HepG2 (cell line): Measurements from ENCODE around the gene STX4. TPM values are rescaled to one million over a fixed set of nuclear protein-coding genes. Genes with fewer than 3 reads are reported as not detected.

Source experiments
- IRX3 ChIP-seq: sonication (generic); formaldehyde crosslinking; IDR thresholded peaks from 2 replicates; pipeline ENCODE4 v1.8.1; 2023; ENCODE audit warnings: mild to moderate bottlenecking, low read depth, missing genetic modification reagents, borderline replicate concordance
- NFIC ChIP-seq: IDR thresholded peaks from 2 replicates; pipeline ENCODE4 v1.6.1; 2012; ENCODE audit warnings: mild to moderate bottlenecking, low read length, inconsistent platforms
- RBM22 ChIP-seq: fragments of 200-400 bp; formaldehyde crosslinking; optimal IDR thresholded peaks from 2 replicates; pipeline ENCODE3; 2017; ENCODE audit warnings: mild to moderate bottlenecking, low read length, moderate library complexity
- SALL2 ChIP-seq: sonication (generic); formaldehyde crosslinking; IDR thresholded peaks from 2 replicates; pipeline ENCODE4 v1.8.1; 2023; ENCODE audit warnings: mild to moderate bottlenecking, missing genetic modification reagents, inconsistent platforms
- SRF ChIP-seq: IDR thresholded peaks from 2 replicates; pipeline ENCODE4 v1.6.1; 2011; ENCODE audit warnings: mild to moderate bottlenecking, low read depth, low read length, moderate library complexity
- ZKSCAN8 ChIP-seq: IDR thresholded peaks from 2 replicates; pipeline ENCODE4 v1.6.1; 2016; ENCODE audit warnings: borderline replicate concordance, missing genetic modification reagents, missing compliant biosample characterization
- ZNF207 ChIP-seq: fragments of 450-650 bp; IDR thresholded peaks from 2 replicates; pipeline ENCODE4 v1.6.1; 2016; ENCODE audit warnings: antibody characterized with exemption, borderline replicate concordance
- ZNF253 ChIP-seq: sonication (generic); formaldehyde crosslinking; IDR thresholded peaks from 2 replicates; pipeline ENCODE4 v1.8.0; 2022; ENCODE audit warnings: mild to moderate bottlenecking, missing genetic modification reagents, borderline replicate concordance
- ZNF3 ChIP-seq: IDR thresholded peaks from 2 replicates; pipeline ENCODE4 v1.7.0; 2017; ENCODE audit warnings: inconsistent platforms
- ZNF451 ChIP-seq: sonication (generic); formaldehyde crosslinking; IDR thresholded peaks from 2 replicates; pipeline ENCODE4 v1.5.0; 2020; ENCODE audit warnings: mild to moderate bottlenecking, missing genetic modification reagents
- polyA plus RNA-seq, 8 experiments: library from polyadenylated mRNA; depleted of rRNA in 3 of 8; stranded (reverse) in 7 of 8; unstranded in 1 of 8; fragments of >200 nt; fragmentation: Illumina TruSeq in 4 of 8; extraction: Trizol in 4 of 8; gene quantifications; 2 replicates each; pipeline versions ENCODE4 v1.2.1 to v1.2.3, GENCODE V29; 2011 to 2016; ENCODE audit warnings: low read depth in 4 of 8, missing spikeins in 1 of 8, mixed read lengths in 1 of 8; ENCODE audit not compliant: insufficient read depth in 1 of 8
- total RNA-seq, 5 experiments: library from RNA; depleted of rRNA; stranded (reverse); fragments of >200 nt; fragmentation: Illumina TruSeq; extraction: Trizol; gene quantifications; 2 replicates each; pipeline ENCODE4 v1.2.3, GENCODE V29; 2016; ENCODE audit warnings: low read depth in 1 of 5
- TF ChIP-seq, protein P1 (sequence below), 2 experiments: IDR thresholded peaks; 2 replicates each; pipeline ENCODE4 v1.6.1; 2011 to 2012; ENCODE audit warnings: low read length in 2 of 2, borderline replicate concordance in 1 of 2, low read depth in 1 of 2, mild to moderate bottlenecking in 1 of 2, moderate library complexity in 1 of 2
- TF ChIP-seq, protein P2 (sequence below): IDR thresholded peaks from 2 replicates; pipeline ENCODE4 v1.6.1; 2016; ENCODE audit warnings: missing compliant biosample characterization, missing genetic modification reagents, borderline replicate concordance
- TF ChIP-seq, protein P3 (sequence below): sonication (generic); formaldehyde crosslinking; IDR thresholded peaks from 2 replicates; pipeline ENCODE4 v1.4.0; 2020; ENCODE audit warnings: missing genetic modification reagents
- TF ChIP-seq, protein P4 (sequence below): sonication (generic); formaldehyde crosslinking; IDR thresholded peaks from 2 replicates; pipeline ENCODE4 v1.4.0; 2020; ENCODE audit warnings: missing genetic modification reagents
- TF ChIP-seq, protein P5 (sequence below): sonication (generic); formaldehyde crosslinking; IDR thresholded peaks from 2 replicates; pipeline ENCODE4 v1.9.0; 2021; ENCODE audit warnings: missing genetic modification reagents, mild to moderate bottlenecking, borderline replicate concordance
- TF ChIP-seq, protein P6 (sequence below): sonication (generic); formaldehyde crosslinking; IDR thresholded peaks from 2 replicates; pipeline ENCODE4 v1.5.0; 2020; ENCODE audit warnings: missing genetic modification reagents, mild to moderate bottlenecking, borderline replicate concordance
- TF ChIP-seq, protein P7 (sequence below): sonication (generic); formaldehyde crosslinking; IDR thresholded peaks from 2 replicates; pipeline ENCODE4 v1.5.0; 2020; ENCODE audit warnings: missing genetic modification reagents
- TF ChIP-seq, protein P8 (sequence below): IDR thresholded peaks from 2 replicates; pipeline ENCODE4 v1.6.1; 2016; ENCODE audit warnings: missing genetic modification reagents, missing compliant biosample characterization

Gene STX4
- total and polyA plus RNA-seq, 2 of the 13 experiments (the other 11 are each of a cell fraction or from before 2014, with no cell fraction given) = 29.2 to 34.6 TPM

DNA sequence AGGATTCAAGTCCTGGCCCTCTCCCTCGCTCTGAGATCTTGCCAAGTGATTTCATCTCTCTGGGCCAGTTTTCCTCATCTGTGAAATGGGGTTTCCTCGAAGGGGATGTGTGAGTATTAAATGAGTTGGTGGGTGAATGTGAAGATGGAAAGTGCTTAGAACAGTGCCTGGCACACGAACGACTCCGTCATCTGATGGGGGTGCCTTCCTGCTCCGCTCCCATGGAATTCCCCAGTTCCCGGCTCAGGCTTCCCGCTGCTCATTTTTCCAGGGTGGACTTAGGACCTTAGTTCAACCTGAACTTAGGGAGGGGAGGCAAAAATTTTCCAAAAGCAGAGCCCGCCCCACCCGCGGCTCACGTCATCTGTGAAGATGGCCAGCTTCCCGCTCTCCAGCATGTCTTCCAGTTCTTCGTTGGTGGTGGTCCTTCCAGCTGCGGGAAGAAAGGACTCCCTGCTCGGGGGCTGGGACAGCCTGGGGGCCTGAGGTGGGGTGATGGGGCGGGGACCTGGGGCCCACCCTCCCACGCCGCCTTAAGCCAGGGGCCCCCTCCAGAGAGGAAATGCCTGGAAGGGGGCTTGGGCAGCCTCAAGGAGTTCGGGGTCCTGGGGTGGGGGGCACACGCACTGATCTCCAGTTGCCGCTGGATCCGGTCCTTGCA lies 36.9 kb upstream of the STX4 start (continued):
- TF ChIP-seq, protein P1, sequence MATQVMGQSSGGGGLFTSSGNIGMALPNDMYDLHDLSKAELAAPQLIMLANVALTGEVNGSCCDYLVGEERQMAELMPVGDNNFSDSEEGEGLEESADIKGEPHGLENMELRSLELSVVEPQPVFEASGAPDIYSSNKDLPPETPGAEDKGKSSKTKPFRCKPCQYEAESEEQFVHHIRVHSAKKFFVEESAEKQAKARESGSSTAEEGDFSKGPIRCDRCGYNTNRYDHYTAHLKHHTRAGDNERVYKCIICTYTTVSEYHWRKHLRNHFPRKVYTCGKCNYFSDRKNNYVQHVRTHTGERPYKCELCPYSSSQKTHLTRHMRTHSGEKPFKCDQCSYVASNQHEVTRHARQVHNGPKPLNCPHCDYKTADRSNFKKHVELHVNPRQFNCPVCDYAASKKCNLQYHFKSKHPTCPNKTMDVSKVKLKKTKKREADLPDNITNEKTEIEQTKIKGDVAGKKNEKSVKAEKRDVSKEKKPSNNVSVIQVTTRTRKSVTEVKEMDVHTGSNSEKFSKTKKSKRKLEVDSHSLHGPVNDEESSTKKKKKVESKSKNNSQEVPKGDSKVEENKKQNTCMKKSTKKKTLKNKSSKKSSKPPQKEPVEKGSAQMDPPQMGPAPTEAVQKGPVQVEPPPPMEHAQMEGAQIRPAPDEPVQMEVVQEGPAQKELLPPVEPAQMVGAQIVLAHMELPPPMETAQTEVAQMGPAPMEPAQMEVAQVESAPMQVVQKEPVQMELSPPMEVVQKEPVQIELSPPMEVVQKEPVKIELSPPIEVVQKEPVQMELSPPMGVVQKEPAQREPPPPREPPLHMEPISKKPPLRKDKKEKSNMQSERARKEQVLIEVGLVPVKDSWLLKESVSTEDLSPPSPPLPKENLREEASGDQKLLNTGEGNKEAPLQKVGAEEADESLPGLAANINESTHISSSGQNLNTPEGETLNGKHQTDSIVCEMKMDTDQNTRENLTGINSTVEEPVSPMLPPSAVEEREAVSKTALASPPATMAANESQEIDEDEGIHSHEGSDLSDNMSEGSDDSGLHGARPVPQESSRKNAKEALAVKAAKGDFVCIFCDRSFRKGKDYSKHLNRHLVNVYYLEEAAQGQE (IDR thresholded peaks at IDR 0.05; ENCODE audit: borderline replicate concordance in 1 of 2, low read depth in 1 of 2, low read length in 2 of 2) = peak in 1 of 2 experiments; percentile 83; a peak in 2 of 4 replicates
- TF ChIP-seq ZNF451 (CRISPR knock-in tag) = no peak
- TF ChIP-seq, protein P2, sequence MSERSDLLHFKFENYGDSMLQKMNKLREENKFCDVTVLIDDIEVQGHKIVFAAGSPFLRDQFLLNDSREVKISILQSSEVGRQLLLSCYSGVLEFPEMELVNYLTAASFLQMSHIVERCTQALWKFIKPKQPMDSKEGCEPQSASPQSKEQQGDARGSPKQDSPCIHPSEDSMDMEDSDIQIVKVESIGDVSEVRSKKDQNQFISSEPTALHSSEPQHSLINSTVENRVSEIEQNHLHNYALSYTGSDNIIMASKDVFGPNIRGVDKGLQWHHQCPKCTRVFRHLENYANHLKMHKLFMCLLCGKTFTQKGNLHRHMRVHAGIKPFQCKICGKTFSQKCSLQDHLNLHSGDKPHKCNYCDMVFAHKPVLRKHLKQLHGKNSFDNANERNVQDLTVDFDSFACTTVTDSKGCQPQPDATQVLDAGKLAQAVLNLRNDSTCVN (CRISPR knock-in tag) = no peak; the same call in 1 of the 2 replicates
- TF ChIP-seq ZNF207 = no peak
- TF ChIP-seq ZKSCAN8 = no peak
- TF ChIP-seq, protein P3, sequence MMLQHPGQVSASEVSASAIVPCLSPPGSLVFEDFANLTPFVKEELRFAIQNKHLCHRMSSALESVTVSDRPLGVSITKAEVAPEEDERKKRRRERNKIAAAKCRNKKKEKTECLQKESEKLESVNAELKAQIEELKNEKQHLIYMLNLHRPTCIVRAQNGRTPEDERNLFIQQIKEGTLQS = peak; percentile 35; the same call in 1 of the 2 replicates
- peak; percentile 98 for TF ChIP-seq ZNF3 (CRISPR knock-in tag)
- TF ChIP-seq SRF = no peak
- no peak for TF ChIP-seq ZNF253 (CRISPR knock-in tag)
- TF ChIP-seq, protein P4, sequence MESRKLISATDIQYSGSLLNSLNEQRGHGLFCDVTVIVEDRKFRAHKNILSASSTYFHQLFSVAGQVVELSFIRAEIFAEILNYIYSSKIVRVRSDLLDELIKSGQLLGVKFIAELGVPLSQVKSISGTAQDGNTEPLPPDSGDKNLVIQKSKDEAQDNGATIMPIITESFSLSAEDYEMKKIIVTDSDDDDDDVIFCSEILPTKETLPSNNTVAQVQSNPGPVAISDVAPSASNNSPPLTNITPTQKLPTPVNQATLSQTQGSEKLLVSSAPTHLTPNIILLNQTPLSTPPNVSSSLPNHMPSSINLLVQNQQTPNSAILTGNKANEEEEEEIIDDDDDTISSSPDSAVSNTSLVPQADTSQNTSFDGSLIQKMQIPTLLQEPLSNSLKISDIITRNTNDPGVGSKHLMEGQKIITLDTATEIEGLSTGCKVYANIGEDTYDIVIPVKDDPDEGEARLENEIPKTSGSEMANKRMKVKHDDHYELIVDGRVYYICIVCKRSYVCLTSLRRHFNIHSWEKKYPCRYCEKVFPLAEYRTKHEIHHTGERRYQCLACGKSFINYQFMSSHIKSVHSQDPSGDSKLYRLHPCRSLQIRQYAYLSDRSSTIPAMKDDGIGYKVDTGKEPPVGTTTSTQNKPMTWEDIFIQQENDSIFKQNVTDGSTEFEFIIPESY = no peak; the same call in 1 of the 2 replicates
- TF ChIP-seq SALL2 (CRISPR knock-in tag) = no peak
- 0 out of 2 replicates have a peak, but pooled peaks have one; percentile 68 for TF ChIP-seq NFIC
- TF ChIP-seq, protein P5, sequence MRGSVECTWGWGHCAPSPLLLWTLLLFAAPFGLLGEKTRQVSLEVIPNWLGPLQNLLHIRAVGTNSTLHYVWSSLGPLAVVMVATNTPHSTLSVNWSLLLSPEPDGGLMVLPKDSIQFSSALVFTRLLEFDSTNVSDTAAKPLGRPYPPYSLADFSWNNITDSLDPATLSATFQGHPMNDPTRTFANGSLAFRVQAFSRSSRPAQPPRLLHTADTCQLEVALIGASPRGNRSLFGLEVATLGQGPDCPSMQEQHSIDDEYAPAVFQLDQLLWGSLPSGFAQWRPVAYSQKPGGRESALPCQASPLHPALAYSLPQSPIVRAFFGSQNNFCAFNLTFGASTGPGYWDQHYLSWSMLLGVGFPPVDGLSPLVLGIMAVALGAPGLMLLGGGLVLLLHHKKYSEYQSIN = no peak
- TF ChIP-seq, protein P6, sequence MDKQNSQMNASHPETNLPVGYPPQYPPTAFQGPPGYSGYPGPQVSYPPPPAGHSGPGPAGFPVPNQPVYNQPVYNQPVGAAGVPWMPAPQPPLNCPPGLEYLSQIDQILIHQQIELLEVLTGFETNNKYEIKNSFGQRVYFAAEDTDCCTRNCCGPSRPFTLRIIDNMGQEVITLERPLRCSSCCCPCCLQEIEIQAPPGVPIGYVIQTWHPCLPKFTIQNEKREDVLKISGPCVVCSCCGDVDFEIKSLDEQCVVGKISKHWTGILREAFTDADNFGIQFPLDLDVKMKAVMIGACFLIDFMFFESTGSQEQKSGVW (CRISPR knock-in tag) = no peak
- no peak for TF ChIP-seq RBM22
- TF ChIP-seq IRX3 (CRISPR knock-in tag) = no peak
- TF ChIP-seq, protein P7, sequence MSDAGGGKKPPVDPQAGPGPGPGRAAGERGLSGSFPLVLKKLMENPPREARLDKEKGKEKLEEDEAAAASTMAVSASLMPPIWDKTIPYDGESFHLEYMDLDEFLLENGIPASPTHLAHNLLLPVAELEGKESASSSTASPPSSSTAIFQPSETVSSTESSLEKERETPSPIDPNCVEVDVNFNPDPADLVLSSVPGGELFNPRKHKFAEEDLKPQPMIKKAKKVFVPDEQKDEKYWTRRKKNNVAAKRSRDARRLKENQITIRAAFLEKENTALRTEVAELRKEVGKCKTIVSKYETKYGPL (CRISPR knock-in tag) = no peak
- TF ChIP-seq, protein P8, sequence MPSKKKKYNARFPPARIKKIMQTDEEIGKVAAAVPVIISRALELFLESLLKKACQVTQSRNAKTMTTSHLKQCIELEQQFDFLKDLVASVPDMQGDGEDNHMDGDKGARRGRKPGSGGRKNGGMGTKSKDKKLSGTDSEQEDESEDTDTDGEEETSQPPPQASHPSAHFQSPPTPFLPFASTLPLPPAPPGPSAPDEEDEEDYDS (CRISPR knock-in tag) = peak; percentile 46; the same call in 1 of the 2 replicates
